Neural progenitor cell (in vitro differentiated cells): Measurements from ENCODE around the gene MYCL.

Experiments
- CTCF ChIP-seq: fragments of 200-600 bp; sonication (generic); IDR thresholded peaks from 2 replicates; pipeline ENCODE4 v1.5.1; 2017; ENCODE audit warnings: antibody characterized with exemption, mild to moderate bottlenecking
- EZH2 ChIP-seq: fragments of 200-600 bp; sonication (generic); IDR thresholded peaks from 2 replicates; pipeline ENCODE4 v1.6.1; 2017; ENCODE audit warnings: antibody characterized with exemption, mild to moderate bottlenecking, moderate library complexity
- EZH2phosphoT487 ChIP-seq: fragments of 200-600 bp; sonication (generic); IDR thresholded peaks from 2 replicates; pipeline ENCODE4 v1.6.1; 2017; ENCODE audit warnings: antibody characterized with exemption

GRCh38 chr1:39872698-39873097 is 29.0 kb downstream of the MYCL start:
- no peak for TF ChIP-seq EZH2phosphoT487
- TF ChIP-seq CTCF = no peak
- no peak for TF ChIP-seq EZH2
